MCF 10A (cell line): ENCODE results near the gene MTUS2. TPM values are rescaled to one million over a fixed set of nuclear protein-coding genes. Genes with fewer than 3 reads are reported as not detected.

Source experiments
- BruUV-seq: library from RNA; stranded (reverse); fragments of 400-500 nt; replicated peaks from 2 replicates; lab custom pipeline; 2021; lab: Mats Ljungman, UMichigan
- CTCF ChIA-PET: fragments of 300-600 bp; sonication (Branson Sonifier 250); formaldehyde crosslinking; extraction: SDS; loops from one replicate; lab custom pipeline; 2021; ENCODE audit warnings: antibody characterized with exemption, inconsistent platforms; lab: Yijun Ruan, JAX
- POLR2A ChIA-PET: fragments of 300-600, 350-650 bp; sonication (Branson Sonifier 250); formaldehyde crosslinking; extraction: SDS; loops from one replicate; lab custom pipeline; 2020; ENCODE audit warnings: antibody characterized with exemption, inconsistent platforms; lab: Yijun Ruan, JAX
- DNase-seq: peaks from one replicate; pipeline ENCODE4 v3.0.0-alpha.2; 2018; ENCODE audit not compliant: unreplicated experiment
- H3K27ac Mint-ChIP-seq: one replicate; pipeline ENCODE4 v1.8.0; 2022; ENCODE audit warnings: mild to moderate bottlenecking, low read depth, mixed read lengths; ENCODE audit not compliant: unreplicated experiment
- H3K27me3 Mint-ChIP-seq: one replicate; pipeline ENCODE4 v1.8.0; 2022; ENCODE audit warnings: mixed read lengths; ENCODE audit not compliant: insufficient read depth, unreplicated experiment
- H3K36me3 Mint-ChIP-seq: one replicate; pipeline ENCODE4 v1.8.0; 2022; ENCODE audit warnings: mild to moderate bottlenecking, moderate library complexity, mixed read lengths; ENCODE audit not compliant: insufficient read depth, unreplicated experiment
- H3K4me1 Mint-ChIP-seq: one replicate; pipeline ENCODE4 v1.8.0; 2022; ENCODE audit warnings: mixed read lengths; ENCODE audit not compliant: insufficient read depth, unreplicated experiment
- H3K4me3 Mint-ChIP-seq: one replicate; pipeline ENCODE4 v1.8.0; 2022; ENCODE audit warnings: mild to moderate bottlenecking, moderate library complexity, mixed read lengths; ENCODE audit not compliant: unreplicated experiment
- H3K9me3 Mint-ChIP-seq: one replicate; pipeline ENCODE4 v1.8.0; 2022; ENCODE audit warnings: mixed read lengths; ENCODE audit not compliant: unreplicated experiment
- intact Hi-C: fragments of 100-400 bp; cut with micrococcal nuclease; formaldehyde crosslinking; loops from 2 replicates; pipeline ENCODE4 v1.14.1; 2022
- total RNA-seq: library from RNA; stranded (reverse); gene quantifications from 2 replicates; pipeline ENCODE4 v1.2.3, GENCODE V29; 2022
- TF ChIP-seq, protein P1 (sequence below): fragments of 200-600 bp; IDR thresholded peaks from one replicate; pipeline ENCODE4 v1.8.0; 2022; ENCODE audit warnings: antibody characterized with exemption, mild to moderate bottlenecking; ENCODE audit not compliant: unreplicated experiment

MTUS2 gene
- total RNA-seq, 1 experiment from 2014 or later = not detected

DNA sequence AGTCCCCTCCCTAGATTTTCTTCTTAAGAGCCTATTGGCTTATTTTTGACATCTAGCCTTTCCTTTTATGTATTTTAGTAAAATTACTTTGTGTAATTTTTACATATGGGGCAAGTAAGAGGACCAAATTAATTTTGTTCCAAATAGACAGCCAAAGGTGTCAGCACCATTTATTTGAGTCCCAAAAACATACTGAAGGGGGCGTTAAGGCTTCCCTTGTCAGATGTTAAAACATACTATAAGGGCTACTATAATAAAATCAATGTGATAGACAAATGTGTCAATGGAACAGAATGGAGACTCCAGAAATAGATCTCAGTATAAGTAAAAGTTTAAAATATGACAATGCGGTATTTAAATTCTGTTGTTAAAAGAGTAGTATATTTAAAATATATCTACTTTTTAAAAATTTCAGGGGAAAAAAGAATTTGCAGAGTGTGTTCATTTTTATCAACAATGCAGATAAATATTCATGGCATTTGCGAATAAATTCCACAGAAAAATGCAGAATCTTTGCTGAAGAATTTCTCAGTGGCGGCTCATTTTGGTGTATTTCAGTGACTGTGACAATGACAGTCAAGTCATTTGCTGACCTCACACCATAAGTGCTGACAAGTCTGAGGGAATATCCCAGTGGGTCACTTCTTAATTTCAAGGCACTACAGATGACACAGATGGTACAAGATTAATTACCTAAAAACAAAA is 133.7 kb downstream of the MTUS2 start:
- peaks cover 33% of the 10 kb centered on the region for H3K9me3 Mint-ChIP-seq
- BruUV-seq = no TSS peak
- ChIA-PET CTCF (interaction anchor here (0.6 kb wide), 1 partner anchor 97 kb away, joined by 3 read pairs; no protein-coding TSS in a partner anchor), POLR2A (no interaction called here)
- no peaks in the 10 kb centered on the region for H3K36me3 Mint-ChIP-seq
- DNase-seq = peak; percentile 8
- TF ChIP-seq, protein P1, sequence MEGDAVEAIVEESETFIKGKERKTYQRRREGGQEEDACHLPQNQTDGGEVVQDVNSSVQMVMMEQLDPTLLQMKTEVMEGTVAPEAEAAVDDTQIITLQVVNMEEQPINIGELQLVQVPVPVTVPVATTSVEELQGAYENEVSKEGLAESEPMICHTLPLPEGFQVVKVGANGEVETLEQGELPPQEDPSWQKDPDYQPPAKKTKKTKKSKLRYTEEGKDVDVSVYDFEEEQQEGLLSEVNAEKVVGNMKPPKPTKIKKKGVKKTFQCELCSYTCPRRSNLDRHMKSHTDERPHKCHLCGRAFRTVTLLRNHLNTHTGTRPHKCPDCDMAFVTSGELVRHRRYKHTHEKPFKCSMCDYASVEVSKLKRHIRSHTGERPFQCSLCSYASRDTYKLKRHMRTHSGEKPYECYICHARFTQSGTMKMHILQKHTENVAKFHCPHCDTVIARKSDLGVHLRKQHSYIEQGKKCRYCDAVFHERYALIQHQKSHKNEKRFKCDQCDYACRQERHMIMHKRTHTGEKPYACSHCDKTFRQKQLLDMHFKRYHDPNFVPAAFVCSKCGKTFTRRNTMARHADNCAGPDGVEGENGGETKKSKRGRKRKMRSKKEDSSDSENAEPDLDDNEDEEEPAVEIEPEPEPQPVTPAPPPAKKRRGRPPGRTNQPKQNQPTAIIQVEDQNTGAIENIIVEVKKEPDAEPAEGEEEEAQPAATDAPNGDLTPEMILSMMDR = no peak
- no peaks in the 10 kb centered on the region for H3K27me3 Mint-ChIP-seq
- no peak overlapping the region for H3K27ac Mint-ChIP-seq
- no peaks in the 10 kb centered on the region for H3K4me1 Mint-ChIP-seq
- intact Hi-C loops = no loop called here
- H3K4me3 Mint-ChIP-seq = no peak overlapping the region

DNA sequence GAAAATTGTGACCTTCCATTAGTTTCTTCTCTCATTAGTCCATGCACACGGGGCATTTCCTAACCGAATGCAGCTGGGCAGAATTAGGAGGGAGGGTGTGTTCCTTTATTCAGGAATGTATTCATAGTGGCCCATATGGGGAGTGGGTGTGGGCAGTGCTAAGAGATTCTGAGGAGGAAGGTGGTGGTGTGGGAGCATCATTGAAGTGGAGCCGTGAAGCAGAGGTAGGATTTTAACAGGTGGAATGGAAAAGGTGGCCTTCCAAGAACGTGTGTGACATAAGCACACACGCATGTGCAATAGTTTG is 134.2 kb downstream of the MTUS2 start:
- CTCF ChIA-PET = no interaction called here
- peaks cover 34% of the 10 kb centered on the region for H3K9me3 Mint-ChIP-seq
- no peak overlapping the region for H3K4me3 Mint-ChIP-seq

DNA sequence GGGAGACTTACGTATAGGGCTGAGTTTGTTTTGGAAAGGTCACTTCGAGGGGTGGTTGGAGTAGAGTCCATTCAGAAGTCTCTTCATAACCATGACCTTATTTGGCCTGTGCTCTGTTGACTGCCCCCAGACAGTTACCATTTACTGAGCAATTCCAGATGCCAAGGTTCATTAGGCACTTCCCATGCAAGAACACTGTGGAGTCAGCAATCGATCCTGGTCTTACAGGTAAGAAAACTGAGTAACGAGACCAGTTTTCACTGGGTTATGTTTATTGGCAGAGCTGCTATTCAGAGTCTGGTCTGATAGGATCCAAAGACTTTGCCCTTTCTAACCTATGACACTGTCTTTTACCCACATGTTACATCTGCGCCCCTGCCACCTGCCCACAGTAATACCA is 134.7 kb downstream of the MTUS2 start:
- TF ChIP-seq, protein P1 = no peak

More for the DNA sequence above, 134.2 kb downstream of the MTUS2 start:
- intact Hi-C loops = no loop called here
- no TSS peak for BruUV-seq
- POLR2A ChIA-PET = no interaction called here
- H3K4me1 Mint-ChIP-seq = no peaks in the 10 kb centered on the region
- H3K27me3 Mint-ChIP-seq = no peaks in the 10 kb centered on the region
- no peaks in the 10 kb centered on the region for H3K36me3 Mint-ChIP-seq
- TF ChIP-seq, protein P1 = no peak
- no peak for DNase-seq
- no peak overlapping the region for H3K27ac Mint-ChIP-seq

DNA sequence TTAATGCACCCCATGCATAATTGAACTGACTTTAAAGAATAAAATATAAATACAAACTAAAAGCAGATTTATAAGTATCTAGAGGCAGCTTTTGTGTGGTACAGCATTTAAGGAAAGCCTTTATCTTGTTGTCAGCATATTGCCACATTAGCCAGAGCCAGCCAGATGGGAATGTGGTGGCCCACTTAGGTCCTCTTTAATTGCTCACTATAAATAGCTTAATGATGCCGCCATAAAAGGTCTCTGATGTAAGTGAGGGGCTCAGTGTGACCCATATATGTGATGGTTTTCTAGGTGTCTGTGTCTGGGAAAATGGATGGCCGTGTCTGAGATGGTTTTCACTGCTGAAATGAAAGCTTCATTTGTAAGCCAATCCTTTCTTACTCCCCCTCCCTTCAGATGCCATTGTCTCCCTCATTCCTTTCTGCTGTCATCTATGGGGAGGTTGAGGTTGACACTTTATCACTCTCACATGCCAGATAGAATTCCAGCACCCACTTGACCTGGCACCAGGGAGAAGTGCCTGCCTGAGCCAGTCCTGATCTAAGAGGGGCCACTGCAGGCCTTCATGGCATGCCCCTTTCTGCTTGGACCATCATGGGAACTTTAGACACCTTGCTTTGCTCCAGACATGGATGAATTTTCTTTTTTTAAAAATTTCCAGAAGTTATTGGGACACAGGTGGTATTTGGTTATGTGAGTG is 135.3 kb downstream of the MTUS2 start:
- H3K4me3 Mint-ChIP-seq = no peak overlapping the region
- POLR2A ChIA-PET = no interaction called here
- TF ChIP-seq, protein P1 = no peak
- BruUV-seq = no TSS peak
- H3K4me1 Mint-ChIP-seq = no peaks in the 10 kb centered on the region
- H3K9me3 Mint-ChIP-seq = peaks cover 36% of the 10 kb centered on the region
- intact Hi-C loops = no loop called here
- CTCF ChIA-PET = no interaction called here
- H3K27ac Mint-ChIP-seq = no peak overlapping the region
- DNase-seq = no peak
- no peaks in the 10 kb centered on the region for H3K27me3 Mint-ChIP-seq
- H3K36me3 Mint-ChIP-seq = no peaks in the 10 kb centered on the region

More for the DNA sequence above, 134.7 kb downstream of the MTUS2 start:
- no TSS peak for BruUV-seq
- no peak for DNase-seq
- ChIA-PET CTCF (no interaction called here), POLR2A (no interaction called here)
- no peaks in the 10 kb centered on the region for H3K4me1 Mint-ChIP-seq
- no peaks in the 10 kb centered on the region for H3K36me3 Mint-ChIP-seq
- no peak overlapping the region for H3K4me3 Mint-ChIP-seq
- peaks cover 34% of the 10 kb centered on the region for H3K9me3 Mint-ChIP-seq
- H3K27me3 Mint-ChIP-seq = no peaks in the 10 kb centered on the region
- H3K27ac Mint-ChIP-seq = no peak overlapping the region
- intact Hi-C loops = no loop called here
